Measurements from ENCODE around the gene RRAD. TPM values are rescaled to one million over a fixed set of nuclear protein-coding genes. Genes with fewer than 3 reads are reported as not detected.
"Not testable (repeated sequence)": the region's sequence is repeated elsewhere in the genome, so short reads cannot be mapped to it uniquely, and the experiment has no call there.

Gene RRAD
- total RNA-seq, 1 donor, result 4.3 TPM

- no peak overlapping the region for H3K4me3 ChIP-seq (ENCODE audit: insufficient read depth, low read length)
- peaks cover 40% of the 10 kb centered on the region for H3K36me3 ChIP-seq (ENCODE audit: insufficient read depth, low read length)
- no peak overlapping the region for H3K27ac ChIP-seq (ENCODE audit: low read depth, low read length)
- no peak overlapping the region for H2AFZ ChIP-seq (ENCODE audit: low read length)
- H3K9me3 ChIP-seq (ENCODE audit: low read depth, low read length), result no peaks in the 10 kb centered on the region
- DNase-seq (ENCODE audit: insufficient read length, low spot score, missing footprints), result peak; percentile 81
- no peak overlapping the region for H3K4me2 ChIP-seq (ENCODE audit: insufficient read depth, low read length)
- peaks cover 56% of the 10 kb centered on the region for H3K79me2 ChIP-seq (ENCODE audit: insufficient read depth, low read length)
- H4K20me1 ChIP-seq (ENCODE audit: insufficient read depth, low read length), result peaks cover 38% of the 10 kb centered on the region
- peaks cover 18% of the 10 kb centered on the region for H3K4me1 ChIP-seq (ENCODE audit: insufficient read depth, low read length)
- no peaks in the 10 kb centered on the region for H3K27me3 ChIP-seq (ENCODE audit: insufficient read depth, low read length)
- TF ChIP-seq CTCF (IDR thresholded peaks at IDR 0.05; ENCODE audit: extremely low read depth, low read depth, low read length), result no peak
Observed at GRCh38 chr16:66937725-66938337, 12.5 kb upstream of the RRAD start.

GRCh38 chr16:66936889-66937554 lies 11.7 kb upstream of the RRAD start:
- Histone ChIP-seq H3K4me1 (ENCODE audit: insufficient read depth, low read length) (peaks cover 18% of the 10 kb centered on the region), H3K79me2 (ENCODE audit: insufficient read depth, low read length) (peaks cover 61% of the 10 kb centered on the region), H2AFZ (ENCODE audit: low read length) (no peak overlapping the region), H3K27ac (ENCODE audit: low read depth, low read length) (no peak overlapping the region), H3K9me3 (ENCODE audit: low read depth, low read length) (no peaks in the 10 kb centered on the region), H3K27me3 (ENCODE audit: insufficient read depth, low read length) (no peaks in the 10 kb centered on the region), H3K4me3 (ENCODE audit: insufficient read depth, low read length) (no peak overlapping the region), H3K36me3 (ENCODE audit: insufficient read depth, low read length) (peaks cover 36% of the 10 kb centered on the region), H3K4me2 (ENCODE audit: insufficient read depth, low read length) (no peak overlapping the region), H4K20me1 (ENCODE audit: insufficient read depth, low read length) (peaks cover 43% of the 10 kb centered on the region)
- peak; percentile 88 for DNase-seq (ENCODE audit: insufficient read length, low spot score, missing footprints)
- no peak for TF ChIP-seq CTCF (IDR thresholded peaks at IDR 0.05; ENCODE audit: extremely low read depth, low read depth, low read length)

- H2AFZ ChIP-seq (ENCODE audit: low read length), result no peak overlapping the region
- peak overlapping the region; percentile 90 for H3K4me3 ChIP-seq (ENCODE audit: insufficient read depth, low read length)
- TF ChIP-seq CTCF (IDR thresholded peaks at IDR 0.05; ENCODE audit: extremely low read depth, low read depth, low read length), result no peak
- H4K20me1 ChIP-seq (ENCODE audit: insufficient read depth, low read length), result peaks cover 43% of the 10 kb centered on the region
- peaks cover 61% of the 10 kb centered on the region for H3K79me2 ChIP-seq (ENCODE audit: insufficient read depth, low read length)
- peaks cover 31% of the 10 kb centered on the region for H3K36me3 ChIP-seq (ENCODE audit: insufficient read depth, low read length)
- H3K4me2 ChIP-seq (ENCODE audit: insufficient read depth, low read length), result peak overlapping the region; percentile 82
- DNase-seq (ENCODE audit: insufficient read length, low spot score, missing footprints), result peak; percentile 41
- no peaks in the 10 kb centered on the region for H3K9me3 ChIP-seq (ENCODE audit: low read depth, low read length)
- H3K27me3 ChIP-seq (ENCODE audit: insufficient read depth, low read length), result no peaks in the 10 kb centered on the region
- peaks cover 18% of the 10 kb centered on the region for H3K4me1 ChIP-seq (ENCODE audit: insufficient read depth, low read length)
- H3K27ac ChIP-seq (ENCODE audit: low read depth, low read length), result no peak overlapping the region
Observed at GRCh38 chr16:66936462-66936861, 11.1 kb upstream of the RRAD start.

GRCh38 chr16:66935314-66936011 lies 10.1 kb upstream of the RRAD start, which contains the start of gene CES2:
TSS of gene CES2 (plus strand) at chr16:66935516. CDS start at chr16:66935636, 120 bp downstream.
- TF ChIP-seq CTCF (IDR thresholded peaks at IDR 0.05; ENCODE audit: extremely low read depth, low read depth, low read length), result no peak
- Histone ChIP-seq H3K27ac (ENCODE audit: low read depth, low read length) (peak within 1 kb of the TSS; percentile 95), H3K4me1 (ENCODE audit: insufficient read depth, low read length) (peaks cover 18% of the 10 kb centered on the region), H4K20me1 (ENCODE audit: insufficient read depth, low read length) (peaks cover 35% of the 10 kb centered on the region), H3K36me3 (ENCODE audit: insufficient read depth, low read length) (peaks cover 21% of the 10 kb centered on the region), H2AFZ (ENCODE audit: low read length) (peak within 1 kb of the TSS; percentile 96), H3K9me3 (ENCODE audit: low read depth, low read length) (no peaks in the 10 kb centered on the region), H3K4me2 (ENCODE audit: insufficient read depth, low read length) (peak within 1 kb of the TSS; percentile 82), H3K4me3 (ENCODE audit: insufficient read depth, low read length) (peak within 1 kb of the TSS; percentile 90), H3K79me2 (ENCODE audit: insufficient read depth, low read length) (peaks cover 61% of the 10 kb centered on the region), H3K27me3 (ENCODE audit: insufficient read depth, low read length) (no peaks in the 10 kb centered on the region)
- peak; percentile 92 for DNase-seq (ENCODE audit: insufficient read length, low spot score, missing footprints)

GRCh38 chr16:66934839-66935313 lies 9.5 kb upstream of the RRAD start:
- peaks cover 31% of the 10 kb centered on the region for H4K20me1 ChIP-seq (ENCODE audit: insufficient read depth, low read length)
- peaks cover 61% of the 10 kb centered on the region for H3K79me2 ChIP-seq (ENCODE audit: insufficient read depth, low read length)
- H2AFZ ChIP-seq (ENCODE audit: low read length), result peak overlapping the region; percentile 96
- DNase-seq (ENCODE audit: insufficient read length, low spot score, missing footprints); H3K9me3 ChIP-seq (ENCODE audit: low read depth, low read length); H3K27me3 ChIP-seq (ENCODE audit: insufficient read depth, low read length): not testable (repeated sequence)
- H3K4me3 ChIP-seq (ENCODE audit: insufficient read depth, low read length), result peak overlapping the region; percentile 90
- H3K27ac ChIP-seq (ENCODE audit: low read depth, low read length), result peak overlapping the region; percentile 95
- H3K4me2 ChIP-seq (ENCODE audit: insufficient read depth, low read length), result peak overlapping the region; percentile 82
- H3K36me3 ChIP-seq (ENCODE audit: insufficient read depth, low read length), result peaks cover 15% of the 10 kb centered on the region
- H3K4me1 ChIP-seq (ENCODE audit: insufficient read depth, low read length), result peaks cover 18% of the 10 kb centered on the region

Measured in osteoblast (primary cell).